Fibroblast of pulmonary artery (primary cell): ENCODE data around the gene TMC8.
"Not testable (repeated sequence)": the region's sequence is repeated elsewhere in the genome, so short reads cannot be mapped to it uniquely, and the experiment has no call there.

Experiments used
- DNase-seq: peaks from one replicate; pipeline ENCODE4 v3.0.0-alpha.2; 2010; ENCODE audit warnings: low read depth
- H3K4me3 ChIP-seq: replicated peaks from 2 replicates; pipeline ENCODE4 v1.5.1; 2011; ENCODE audit warnings: low read depth, mild to moderate bottlenecking, control low read depth, low read length, moderate library complexity
- CTCF ChIP-seq: IDR thresholded peaks from 2 replicates; pipeline ENCODE4 v1.5.1; 2011; ENCODE audit warnings: mild to moderate bottlenecking, control low read depth, low read length, inconsistent platforms; ENCODE audit errors: missing control alignments

The TMC8 gene

GRCh38 chr17:78114831-78115723 is 15.5 kb upstream of the TMC8 start:
- no peak for DNase-seq
- no peak overlapping the region for H3K4me3 ChIP-seq

GRCh38 chr17:78115803-78116202 is 14.8 kb upstream of the TMC8 start:
- H3K4me3 ChIP-seq, DNase-seq: not testable (repeated sequence)

More at GRCh38 chr17:78114831-78115723, 15.5 kb upstream of the TMC8 start:
- TF ChIP-seq CTCF: no peak

DNA sequence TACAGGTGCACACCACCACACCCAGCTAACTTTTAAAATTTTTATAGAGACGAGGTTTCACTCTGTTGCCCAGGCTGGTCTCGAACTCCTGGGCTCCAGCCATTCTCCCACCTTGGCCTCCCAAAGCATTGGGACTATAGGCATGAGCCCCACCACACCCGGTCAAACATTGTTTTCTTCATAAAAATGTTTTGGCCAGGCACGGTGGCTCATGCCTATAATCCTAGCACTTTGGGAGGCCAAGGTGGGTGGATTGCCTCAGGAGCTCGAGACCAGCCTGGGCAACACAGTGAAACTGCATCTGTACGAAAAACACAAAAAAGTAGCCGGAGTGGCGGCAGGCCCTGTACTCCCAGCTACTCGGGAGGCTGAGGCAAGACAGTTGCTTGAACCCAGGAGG is 14.2 kb upstream of the TMC8 start:
- no peak overlapping the region for H3K4me3 ChIP-seq
- no peak for TF ChIP-seq CTCF
- DNase-seq: no peak

- no peak overlapping the region for H3K4me3 ChIP-seq
- TF ChIP-seq CTCF: no peak
- no peak for DNase-seq
These were observed 13.3 kb upstream of the TMC8 start for GRCh38 chr17:78117027-78117981.

DNA sequence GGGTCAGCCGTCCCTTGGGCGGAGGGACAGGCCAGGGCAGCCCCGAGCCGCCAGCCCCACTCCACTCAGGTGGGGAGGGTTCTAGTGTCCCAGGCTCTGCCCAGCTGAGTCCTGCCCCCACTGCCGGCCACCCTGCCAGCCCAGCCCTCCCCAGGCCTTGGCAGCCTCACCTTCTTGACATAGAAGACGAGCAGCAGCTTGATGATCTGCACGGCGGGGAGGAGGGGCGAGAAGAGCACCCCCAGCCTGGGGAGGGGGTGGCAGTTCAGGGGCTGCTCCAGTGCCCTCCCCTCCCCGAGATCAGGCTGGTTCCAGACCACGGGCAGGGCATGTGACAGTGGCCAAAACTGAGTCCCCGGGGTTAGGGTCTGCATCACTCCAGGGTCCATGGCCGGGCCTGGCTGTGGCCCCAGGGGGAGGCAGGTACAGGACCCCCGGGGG is 11.8 kb upstream of the TMC8 start:
- no peak overlapping the region for H3K4me3 ChIP-seq
- DNase-seq: no peak
- no peak for TF ChIP-seq CTCF

- DNase-seq: no peak
- TF ChIP-seq CTCF: no peak
- no peak overlapping the region for H3K4me3 ChIP-seq
These were observed 10.0 kb upstream of the TMC8 start for GRCh38 chr17:78120537-78120936.

GRCh38 chr17:78120971-78121800 is 9.4 kb upstream of the TMC8 start:
- TF ChIP-seq CTCF: no peak
- DNase-seq: no peak
- no peak overlapping the region for H3K4me3 ChIP-seq
